GDM1 (cell line): ENCODE results near the gene POU2AF3.
"Not testable (repeated sequence)": the region's sequence is repeated elsewhere in the genome, so short reads cannot be mapped to it uniquely, and the experiment has no call there.

ENCODE experiments used
- DNase-seq: peaks from one replicate; lab custom pipeline; 2025; lab: John Stamatoyannopoulos, UW

Gene POU2AF3

GRCh38 chr11:111298413-111299100 lies at the start of gene POU2AF3:
Gene POU2AF3, plus strand, starts transcription at chr11:111298546. Its CDS starts 36 bp downstream, at chr11:111298582.
- DNase-seq, result no peak

GRCh38 chr11:111250936-111251335 lies 47.4 kb upstream of the POU2AF3 start:
- DNase-seq, result no peak

- DNase-seq, result no peak
These were observed 45.2 kb upstream of the POU2AF3 start for GRCh38 chr11:111253131-111253530.

- DNase-seq, result no peak
These were observed 44.7 kb upstream of the POU2AF3 start for GRCh38 chr11:111253630-111254029.

- no peak for DNase-seq
These were observed 40.3 kb upstream of the POU2AF3 start for GRCh38 chr11:111258046-111258445.

- DNase-seq, result no peak
These were observed 38.5 kb upstream of the POU2AF3 start for GRCh38 chr11:111259896-111260295.

GRCh38 chr11:111260811-111261210 lies 37.5 kb upstream of the POU2AF3 start:
- DNase-seq, result no peak

GRCh38 chr11:111264646-111265045 lies 33.7 kb upstream of the POU2AF3 start:
- no peak for DNase-seq

GRCh38 chr11:111265421-111265820 lies 32.9 kb upstream of the POU2AF3 start:
- no peak for DNase-seq

GRCh38 chr11:111268303-111268702 lies 30.0 kb upstream of the POU2AF3 start:
- DNase-seq, result not testable (repeated sequence)

- no peak for DNase-seq
These were observed 29.0 kb upstream of the POU2AF3 start for GRCh38 chr11:111269146-111269868.

- DNase-seq, result no peak
These were observed 25.9 kb upstream of the POU2AF3 start for GRCh38 chr11:111272420-111272819.

- DNase-seq, result no peak
These were observed 15.7 kb upstream of the POU2AF3 start for GRCh38 chr11:111282562-111283075.

GRCh38 chr11:111283945-111284481 lies 14.3 kb upstream of the POU2AF3 start:
- no peak for DNase-seq

- no peak for DNase-seq
These were observed 12.9 kb upstream of the POU2AF3 start for GRCh38 chr11:111285189-111286091.

- DNase-seq, result no peak
These were observed 6.6 kb upstream of the POU2AF3 start for GRCh38 chr11:111291764-111292163.

- not testable (repeated sequence) for DNase-seq
These were observed 5.9 kb upstream of the POU2AF3 start for GRCh38 chr11:111292408-111292807.

GRCh38 chr11:111296196-111296595 lies 2.1 kb upstream of the POU2AF3 start:
- no peak for DNase-seq

GRCh38 chr11:111297696-111298095 lies 650 bp upstream of the POU2AF3 start:
- no peak for DNase-seq

- no peak for DNase-seq
These were observed 1.0 kb downstream of the POU2AF3 start for GRCh38 chr11:111299101-111300026.

- no peak for DNase-seq
These were observed 2.2 kb downstream of the POU2AF3 start for GRCh38 chr11:111300569-111300968.
